CD4-positive, alpha-beta T cell (primary cell): ENCODE results near the gene JAZF1. TPM values are rescaled to one million over a fixed set of nuclear protein-coding genes. Genes with fewer than 3 reads are reported as not detected.
A peak's percentile ranks its signal among the peaks of the same experiment; 100 is the strongest.

Experiments used
- ATAC-seq: fragments of 200-7000 bp; cut with Tn5 transposase; one replicate; pipeline ENCODE4 v1.10.0; 2022; ENCODE audit warnings: mild to moderate bottlenecking; ENCODE audit not compliant: poor library complexity
- CTCF ChIA-PET: fragments of 350-600 bp; sonication (Branson Sonifier 250); formaldehyde crosslinking; loops from one replicate; lab custom pipeline; 2021; ENCODE audit warnings: antibody characterized with exemption, inconsistent platforms; lab: Charles Lee
- POLR2A ChIA-PET: fragments of 350-600 bp; sonication (Branson Sonifier 250); formaldehyde crosslinking; loops from one replicate; lab custom pipeline; 2021; ENCODE audit warnings: antibody characterized with exemption, inconsistent platforms; lab: Charles Lee
- DNase-seq, 14 experiments: peaks; one replicate each; pipeline ENCODE4 v3.0.0-alpha.2; 2013 to 2020; ENCODE audit warnings: mixed read lengths in 2 of 14
- H3K27ac ChIP-seq, 2 donors: one replicate each; pipeline versions ENCODE4 v1.5.1 to v1.7.0; 2013; ENCODE audit warnings: low read length in 2 of 2, low read depth in 1 of 2, mild to moderate bottlenecking in 1 of 2
- H3K27me3 ChIP-seq, 2 experiments: 1 replicate in 1 of 2; 2 replicates in 1 of 2; pipeline versions ENCODE4 v1.6.1 to v1.7.0; 2013; ENCODE audit warnings: low read length in 2 of 2, control low read depth in 1 of 2, mild to moderate bottlenecking in 1 of 2, moderate library complexity in 1 of 2; ENCODE audit not compliant: insufficient read depth in 2 of 2, control insufficient read depth in 1 of 2
- H3K36me3 ChIP-seq: one replicate; pipeline ENCODE4 v1.6.1; 2013; ENCODE audit warnings: low read length, control low read depth; ENCODE audit not compliant: insufficient read depth
- H3K4me1 ChIP-seq: one replicate; pipeline ENCODE4 v1.6.1; 2013; ENCODE audit warnings: low read length, control low read depth; ENCODE audit not compliant: insufficient read depth
- H3K4me3 ChIP-seq: one replicate; pipeline ENCODE4 v1.5.1; 2013; ENCODE audit warnings: mild to moderate bottlenecking, low read length, moderate library complexity
- H3K9me3 ChIP-seq, 2 experiments: 1 replicate in 1 of 2; 2 replicates in 1 of 2; pipeline versions ENCODE4 v1.6.1 to v1.7.0; 2013; ENCODE audit warnings: low read length in 2 of 2, mild to moderate bottlenecking in 2 of 2, control low read depth in 1 of 2, moderate library complexity in 1 of 2; ENCODE audit not compliant: control insufficient read depth in 1 of 2, insufficient read depth in 1 of 2
- H3K27ac Mint-ChIP-seq: one replicate; pipeline ENCODE4 v1.8.0; 2020; ENCODE audit warnings: mixed read lengths
- H3K27me3 Mint-ChIP-seq: one replicate; pipeline ENCODE4 v1.8.0; 2021; ENCODE audit warnings: mixed read lengths
- H3K36me3 Mint-ChIP-seq: one replicate; pipeline ENCODE4 v1.8.0; 2021; ENCODE audit warnings: low read depth, mixed read lengths
- H3K4me1 Mint-ChIP-seq: one replicate; pipeline ENCODE4 v1.8.0; 2021; ENCODE audit warnings: low read depth, mixed read lengths
- H3K4me3 Mint-ChIP-seq: one replicate; pipeline ENCODE4 v1.8.0; 2020; ENCODE audit warnings: mild to moderate bottlenecking, mixed read lengths
- H3K9me3 Mint-ChIP-seq: one replicate; pipeline ENCODE4 v1.8.0; 2020; ENCODE audit warnings: mixed read lengths
- CTCF ChIP-seq: fragments of 200-600 bp; IDR thresholded peaks from one replicate; pipeline ENCODE4 v1.8.0; 2022; ENCODE audit warnings: antibody characterized with exemption, mild to moderate bottlenecking
- intact Hi-C, 2 experiments: fragments of 100-400 bp; cut with DNase I in 1 of 2; cut with micrococcal nuclease in 1 of 2; formaldehyde crosslinking; loops; one replicate each; pipeline versions ENCODE4 v1.15.1 to v1.9.0; 2023 to 2025; cut with DNase I, micrococcal nuclease
- total RNA-seq, 174 experiments: library from RNA in 2 of 174; stranded (reverse) in 2 of 174; gene quantifications; one replicate each; pipeline ENCODE4 v1.2.3 and lab custom pipeline; 2021 to 2026

The JAZF1 gene
- total RNA-seq, 2 experiments from 2014 or later, result 9.9 to 11.1 TPM

GRCh38 chr7:28178599-28178998 lies 2.0 kb downstream of the JAZF1 start:
- intact Hi-C loops, result no loop called here
- peak overlapping the region; percentile 83 for H3K4me3 Mint-ChIP-seq
- POLR2A ChIA-PET, result interaction anchor here (1.8 kb wide), 1 partner anchor 16 kb away, joined by 4 read pairs; no protein-coding TSS in a partner anchor
- peaks cover 28% of the 10 kb centered on the region for H3K4me1 Mint-ChIP-seq
- TF ChIP-seq CTCF, result no peak
- H3K27me3 Mint-ChIP-seq, result no peaks in the 10 kb centered on the region
- peaks cover 18% of the 10 kb centered on the region for H3K4me1 ChIP-seq
- H3K27me3 ChIP-seq, result no peaks in the 10 kb centered on the region
- CTCF ChIA-PET, result interaction anchor here (1.1 kb wide), 1 partner anchor 16 kb away, joined by 3 read pairs; no protein-coding TSS in a partner anchor
- peak overlapping the region; percentile 81 for H3K27ac Mint-ChIP-seq
- peaks cover 5% of the 10 kb centered on the region for H3K36me3 Mint-ChIP-seq
- DNase-seq (no peak), ATAC-seq (no peak)
- no peaks in the 10 kb centered on the region for H3K9me3 Mint-ChIP-seq
- H3K9me3 ChIP-seq, result no peaks in the 10 kb centered on the region
- H3K4me3 ChIP-seq, result no peak overlapping the region
- H3K27ac ChIP-seq, result no peak overlapping the region
- H3K36me3 ChIP-seq, result no peaks in the 10 kb centered on the region

GRCh38 chr7:28177836-28178235 lies 2.8 kb downstream of the JAZF1 start:
- H3K4me1 ChIP-seq, result peaks cover 18% of the 10 kb centered on the region
- TF ChIP-seq CTCF, result no peak
- ATAC-seq (no peak), DNase-seq (no peak)
- Mint-ChIP-seq H3K36me3 (peaks cover 5% of the 10 kb centered on the region), H3K4me1 (peaks cover 28% of the 10 kb centered on the region), H3K27ac (peak overlapping the region; percentile 46), H3K27me3 (no peaks in the 10 kb centered on the region), H3K4me3 (no peak overlapping the region), H3K9me3 (no peaks in the 10 kb centered on the region)
- POLR2A ChIA-PET, result no interaction called here
- H3K27ac ChIP-seq, result no peak overlapping the region
- no peak overlapping the region for H3K4me3 ChIP-seq
- no peaks in the 10 kb centered on the region for H3K36me3 ChIP-seq
- intact Hi-C loops, result no loop called here
- CTCF ChIA-PET, result interaction anchor here (1.1 kb wide), 1 partner anchor 15 kb away, joined by 3 read pairs; no protein-coding TSS in a partner anchor
- no peaks in the 10 kb centered on the region for H3K9me3 ChIP-seq
- no peaks in the 10 kb centered on the region for H3K27me3 ChIP-seq

- no peak overlapping the region for H3K27ac ChIP-seq
- intact Hi-C loops, result no loop called here
- no peak for TF ChIP-seq CTCF
- ATAC-seq (no peak), DNase-seq (no peak)
- H3K36me3 ChIP-seq, result no peaks in the 10 kb centered on the region
- no peaks in the 10 kb centered on the region for H3K27me3 ChIP-seq
- CTCF ChIA-PET, result interaction anchor here (0.5 to 1.0 kb wide), 2 partner anchors 14 to 84 kb away, joined by 4 read pairs; no protein-coding TSS in a partner anchor
- H3K27me3 Mint-ChIP-seq, result no peaks in the 10 kb centered on the region
- H3K9me3 Mint-ChIP-seq, result no peaks in the 10 kb centered on the region
- peaks cover 18% of the 10 kb centered on the region for H3K4me1 ChIP-seq
- H3K4me1 Mint-ChIP-seq, result peaks cover 28% of the 10 kb centered on the region
- peak overlapping the region; percentile 25 for H3K4me3 Mint-ChIP-seq
- H3K9me3 ChIP-seq, result no peaks in the 10 kb centered on the region
- H3K27ac Mint-ChIP-seq, result peak overlapping the region; percentile 46
- H3K36me3 Mint-ChIP-seq, result peaks cover 5% of the 10 kb centered on the region
- H3K4me3 ChIP-seq, result no peak overlapping the region
- POLR2A ChIA-PET, result no interaction called here
Observed at GRCh38 chr7:28176645-28177044, 4.0 kb downstream of the JAZF1 start.
